Measurements from ENCODE around the gene RAD51B.

RAD51B gene

DNA sequence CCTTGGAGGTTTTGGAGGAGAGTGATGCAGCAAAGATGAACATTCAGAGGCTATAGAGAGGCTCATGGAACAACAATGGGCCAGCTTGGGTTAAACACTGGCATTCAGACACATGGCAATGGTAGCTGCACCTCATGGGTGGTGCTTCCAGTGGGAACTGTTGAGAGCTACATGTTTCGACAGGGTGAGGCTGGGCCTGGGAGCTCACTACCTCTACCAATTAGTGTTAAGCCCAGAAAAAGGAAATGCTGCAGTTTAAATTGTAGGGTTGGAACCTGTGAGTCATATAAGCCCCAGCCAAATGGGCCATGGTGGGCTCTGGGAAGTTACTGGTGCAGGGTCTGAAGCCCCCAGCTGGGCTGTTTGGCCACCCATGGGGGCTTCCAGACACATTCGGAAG is 693.6 kb downstream of the RAD51B start:
- TF ChIP-seq ZNF274 (IDR thresholded peaks at IDR 0.05; ENCODE audit: low read depth, low read length) = no peak
- no peak overlapping the region for H3K4me3 ChIP-seq (ENCODE audit: low read length)

GRCh38 chr14:68513838-68514607 is 694.4 kb downstream of the RAD51B start:
- no peak overlapping the region; the same call in 1 of the 2 replicates for H3K4me3 ChIP-seq (ENCODE audit: low read length)
- no peak for TF ChIP-seq ZNF274 (IDR thresholded peaks at IDR 0.05; ENCODE audit: low read depth, low read length)

GRCh38 chr14:68514608-68515194 is 695.1 kb downstream of the RAD51B start:
- TF ChIP-seq ZNF274 (IDR thresholded peaks at IDR 0.05; ENCODE audit: low read depth, low read length) = no peak
- H3K4me3 ChIP-seq (ENCODE audit: low read length) = no peak overlapping the region

DNA sequence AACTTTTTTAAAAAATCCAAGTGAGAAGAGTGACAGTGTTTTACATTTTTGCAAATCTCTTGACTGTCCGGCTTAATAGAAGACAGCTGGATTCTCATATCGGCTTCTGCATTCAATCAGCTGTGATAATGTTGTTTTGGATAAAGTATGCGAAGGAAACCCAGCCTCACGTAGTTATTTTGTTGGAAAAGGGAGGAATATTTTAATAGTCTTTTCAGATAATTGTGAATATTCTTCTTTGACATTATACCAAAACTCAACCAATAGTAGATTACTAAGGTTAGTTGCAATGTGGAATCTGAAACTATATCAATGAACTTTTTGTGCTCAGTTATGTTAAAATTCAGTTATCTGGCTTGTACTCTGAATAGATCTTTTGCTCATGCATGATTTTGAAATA is 696.8 kb downstream of the RAD51B start:
- no peak overlapping the region for H3K4me3 ChIP-seq (ENCODE audit: low read length)
- no peak for TF ChIP-seq ZNF274 (IDR thresholded peaks at IDR 0.05; ENCODE audit: low read depth, low read length)

- H3K4me3 ChIP-seq (ENCODE audit: low read length) = no peak overlapping the region
- TF ChIP-seq ZNF274 (IDR thresholded peaks at IDR 0.05; ENCODE audit: low read depth, low read length) = no peak
Observed at GRCh38 chr14:68518166-68518565, 698.6 kb downstream of the RAD51B start.

DNA sequence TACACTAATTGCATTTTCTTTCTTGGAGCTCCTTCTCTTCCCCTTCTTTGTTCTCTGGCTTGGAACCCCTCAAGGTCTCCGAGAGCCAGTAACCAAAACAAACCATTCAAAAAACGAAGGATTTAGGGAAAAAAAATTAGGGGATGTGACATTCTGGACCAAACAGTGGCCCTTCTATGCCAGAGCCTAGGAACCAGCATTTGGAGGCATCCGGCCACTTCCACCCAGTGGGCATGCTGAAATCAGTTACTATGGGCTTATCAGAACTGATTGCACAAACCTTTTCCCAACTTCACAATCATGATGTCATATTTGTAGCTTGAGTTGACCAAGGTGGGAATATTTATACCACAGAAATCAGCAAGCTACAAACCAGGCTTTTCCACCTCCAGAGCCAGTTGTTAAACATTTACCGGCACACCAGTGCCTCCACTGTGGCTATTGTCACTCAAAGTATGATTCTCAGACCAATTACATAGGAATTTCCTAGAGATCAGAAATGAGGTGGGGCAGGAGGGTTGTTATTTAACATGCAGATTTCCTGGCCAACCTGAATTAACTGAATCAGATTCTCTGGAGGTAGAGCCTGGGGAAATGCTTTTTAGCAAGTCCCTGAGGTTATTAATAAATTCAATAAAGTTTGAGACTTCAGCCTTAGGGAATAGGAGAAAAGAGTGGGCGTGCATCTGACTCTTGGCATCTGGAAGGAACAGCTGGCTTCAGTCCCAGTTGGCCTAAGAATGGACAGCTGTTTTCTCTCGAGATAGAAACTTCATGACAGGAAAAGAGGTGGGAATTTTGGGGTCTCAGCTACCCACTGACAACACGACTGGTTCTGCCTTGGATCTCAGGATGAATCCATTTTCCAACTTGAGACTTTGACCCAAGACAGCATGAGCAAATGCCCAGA is 699.4 kb downstream of the RAD51B start:
- TF ChIP-seq ZNF274 (IDR thresholded peaks at IDR 0.05; ENCODE audit: low read depth, low read length) = no peak
- H3K4me3 ChIP-seq (ENCODE audit: low read length) = no peak overlapping the region; the same call in 1 of the 2 replicates

- no peak for TF ChIP-seq ZNF274 (IDR thresholded peaks at IDR 0.05; ENCODE audit: low read depth, low read length)
- H3K4me3 ChIP-seq (ENCODE audit: low read length) = no peak overlapping the region; the same call in 1 of the 2 replicates
Observed at GRCh38 chr14:68519671-68520187, 700.1 kb downstream of the RAD51B start.

DNA sequence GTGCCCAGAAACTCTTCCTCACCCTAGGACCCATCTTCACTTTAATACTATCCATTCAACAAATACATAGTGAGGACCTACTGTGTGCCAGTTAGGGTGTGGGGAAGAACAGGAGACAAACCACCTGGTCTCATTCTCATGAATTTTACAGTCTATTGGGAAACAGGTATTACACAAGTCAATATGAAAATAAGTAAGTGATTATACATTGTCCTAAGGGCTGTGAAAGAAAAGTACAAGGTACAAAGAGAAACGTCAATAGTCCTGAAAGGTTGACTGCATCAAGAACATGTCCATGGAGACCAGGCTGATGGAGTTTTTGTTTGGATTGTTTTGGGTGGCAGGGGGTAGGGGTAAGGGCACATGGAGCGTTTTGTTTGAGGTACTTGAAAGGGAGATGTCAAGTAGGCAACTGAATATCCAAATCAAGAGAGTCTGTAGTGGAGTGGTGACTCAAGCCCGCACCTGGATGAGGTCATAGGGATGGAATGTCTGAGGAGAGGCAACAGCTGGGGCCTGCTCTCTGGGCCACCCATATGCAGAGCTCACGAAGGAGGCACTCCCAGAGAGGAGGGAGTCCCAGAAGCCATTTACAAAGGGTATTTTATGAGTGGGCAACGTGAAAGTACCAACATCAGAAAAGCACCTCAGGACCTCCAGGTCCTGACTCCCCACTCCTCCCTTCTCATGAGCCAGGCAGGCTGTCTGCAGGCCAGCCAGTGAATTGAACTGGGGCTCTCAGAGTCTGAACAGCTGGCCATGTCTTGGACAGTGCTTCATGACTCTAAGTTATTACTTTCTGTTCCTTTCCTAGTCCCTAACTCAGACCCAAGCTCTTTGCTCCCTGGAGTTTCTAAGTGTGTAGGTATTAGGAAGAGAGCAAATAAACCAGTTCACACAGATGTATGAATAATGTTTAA is 701.3 kb downstream of the RAD51B start:
- TF ChIP-seq ZNF274 (IDR thresholded peaks at IDR 0.05; ENCODE audit: low read depth, low read length) = no peak
- no peak overlapping the region for H3K4me3 ChIP-seq (ENCODE audit: low read length)

GRCh38 chr14:68521557-68521901 is 702.0 kb downstream of the RAD51B start:
- no peak for TF ChIP-seq ZNF274 (IDR thresholded peaks at IDR 0.05; ENCODE audit: low read depth, low read length)
- no peak overlapping the region for H3K4me3 ChIP-seq (ENCODE audit: low read length)

DNA sequence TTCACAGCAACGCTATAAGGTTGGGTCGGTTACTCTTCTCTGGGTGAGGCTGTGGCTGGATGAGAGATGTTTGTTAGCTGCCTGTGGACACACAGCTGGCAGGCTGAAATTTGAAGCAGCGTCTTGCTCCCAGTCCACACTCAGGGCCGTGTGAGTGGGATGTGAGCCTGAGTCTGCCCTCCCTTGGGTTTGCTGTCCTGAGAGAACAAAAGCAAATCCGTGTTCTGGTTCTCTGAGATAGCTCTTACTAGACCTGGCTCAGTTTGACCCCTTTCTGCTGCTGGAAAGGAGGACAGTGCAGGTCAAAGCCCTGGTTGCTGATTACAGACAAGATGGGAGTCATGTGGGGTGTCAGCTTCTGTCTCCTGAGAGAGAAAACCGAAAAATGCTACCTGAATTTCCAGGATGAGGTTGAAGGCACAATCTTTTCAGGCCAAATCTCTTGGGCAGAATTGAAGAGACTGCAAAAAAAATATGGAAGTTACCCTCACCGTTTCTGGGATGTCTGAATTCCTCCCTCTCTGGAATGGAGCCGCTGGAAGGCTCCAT is 702.5 kb downstream of the RAD51B start:
- no peak overlapping the region for H3K4me3 ChIP-seq (ENCODE audit: low read length)
- no peak for TF ChIP-seq ZNF274 (IDR thresholded peaks at IDR 0.05; ENCODE audit: low read depth, low read length)

GRCh38 chr14:68522510-68523325 is 703.1 kb downstream of the RAD51B start:
- no peak overlapping the region for H3K4me3 ChIP-seq (ENCODE audit: low read length)
- TF ChIP-seq ZNF274 (IDR thresholded peaks at IDR 0.05; ENCODE audit: low read depth, low read length) = no peak

DNA sequence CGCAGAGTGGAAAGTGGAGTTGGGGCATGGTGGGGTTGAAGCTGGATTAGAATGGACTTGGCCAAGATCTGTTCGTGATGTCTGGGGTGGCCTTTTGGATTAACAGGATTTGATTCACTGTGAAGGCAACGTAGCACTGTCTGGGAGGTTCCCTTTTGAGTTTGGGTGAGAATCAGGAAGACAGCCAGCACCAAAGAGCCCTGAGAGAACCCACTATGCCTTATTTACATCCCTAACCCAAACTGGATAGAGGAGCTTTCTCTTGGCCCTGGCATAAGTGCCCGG is 703.7 kb downstream of the RAD51B start:
- H3K4me3 ChIP-seq (ENCODE audit: low read length) = no peak overlapping the region
- TF ChIP-seq ZNF274 (IDR thresholded peaks at IDR 0.05; ENCODE audit: low read depth, low read length) = no peak
